SH-SY5Y (cell line): ENCODE measurements around the gene CAPN14.

Source experiments
- GATA2 ChIP-seq: IDR thresholded peaks from 2 replicates; pipeline ENCODE4 v1.6.1; 2011; ENCODE audit warnings: mild to moderate bottlenecking, low read depth, low read length
- GATA3 ChIP-seq: IDR thresholded peaks from 2 replicates; pipeline ENCODE4 v1.6.1; 2011; ENCODE audit warnings: low read depth, mild to moderate bottlenecking, low read length, moderate library complexity

CAPN14 gene

DNA sequence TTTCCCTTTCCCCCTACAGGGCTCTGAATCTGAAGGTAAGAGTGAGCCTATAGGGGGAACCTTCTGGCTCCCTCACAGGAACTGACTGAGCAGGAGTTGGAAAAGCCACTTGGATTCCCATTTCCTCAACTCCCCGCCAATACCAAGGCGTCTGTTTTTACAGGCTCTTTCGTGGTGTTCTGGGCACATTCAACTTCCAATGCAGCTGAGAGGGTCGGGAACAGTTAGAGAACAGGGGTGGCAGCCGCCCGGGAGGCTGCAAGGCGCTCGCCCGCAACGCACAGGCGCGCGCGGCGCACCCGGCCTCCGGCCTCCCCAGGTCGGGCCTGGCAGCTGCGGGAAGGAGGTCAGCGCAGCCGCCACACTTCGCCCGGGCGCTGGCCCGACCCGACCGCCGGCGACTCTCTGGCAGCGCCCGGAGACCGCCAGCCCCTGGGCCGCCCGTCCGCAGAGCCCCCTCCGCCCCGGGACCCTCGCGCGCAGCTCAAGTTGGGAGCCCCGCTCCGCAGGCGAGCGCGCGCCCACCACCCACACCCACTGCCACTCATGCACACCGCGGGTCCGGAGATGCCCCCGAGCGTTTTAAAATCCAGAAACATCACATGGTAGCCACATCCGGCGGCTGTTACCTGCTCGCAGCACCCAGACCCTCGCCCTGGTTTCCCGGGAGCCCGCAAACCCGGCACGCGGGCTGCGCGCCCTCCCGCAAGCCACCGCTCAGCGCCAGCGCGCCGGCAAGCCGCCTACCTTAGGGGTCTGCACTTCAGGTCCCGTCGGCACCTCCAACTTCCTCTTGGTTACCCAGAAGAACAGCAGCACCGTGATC is 79.9 kb downstream of the CAPN14 start:
- TF ChIP-seq GATA3: no peak
- TF ChIP-seq GATA2: no peak

- no peak for TF ChIP-seq GATA2
- no peak for TF ChIP-seq GATA3
These were observed 80.6 kb downstream of the CAPN14 start for GRCh38 chr2:31136732-31137131.

- TF ChIP-seq GATA3: no peak
- TF ChIP-seq GATA2: no peak
These were observed 81.3 kb downstream of the CAPN14 start for GRCh38 chr2:31136000-31136399.

DNA sequence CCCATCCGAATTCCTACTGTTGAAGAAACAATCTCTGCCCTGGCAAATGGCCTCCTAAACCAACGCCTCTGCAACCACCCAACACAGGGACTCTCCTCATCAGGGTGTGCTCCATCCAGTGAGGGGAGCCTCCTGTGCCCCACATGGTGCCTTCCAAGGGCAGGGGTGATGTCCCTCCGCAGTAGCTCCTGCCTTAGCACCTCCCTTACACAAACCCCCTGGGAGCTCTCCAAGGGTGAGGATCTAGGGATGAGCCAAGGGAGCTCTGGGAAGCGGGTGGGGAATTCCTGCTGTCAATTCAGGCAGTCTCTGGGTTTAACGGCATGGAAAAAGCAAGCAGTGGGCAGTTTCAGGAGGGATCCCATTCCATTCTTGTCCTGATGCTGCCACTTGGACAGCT is 82.8 kb downstream of the CAPN14 start:
- TF ChIP-seq GATA3 (no peak), GATA2 (no peak)

- TF ChIP-seq GATA2 (no peak), GATA3 (no peak)
These were observed 84.5 kb downstream of the CAPN14 start for GRCh38 chr2:31132786-31133185.

DNA sequence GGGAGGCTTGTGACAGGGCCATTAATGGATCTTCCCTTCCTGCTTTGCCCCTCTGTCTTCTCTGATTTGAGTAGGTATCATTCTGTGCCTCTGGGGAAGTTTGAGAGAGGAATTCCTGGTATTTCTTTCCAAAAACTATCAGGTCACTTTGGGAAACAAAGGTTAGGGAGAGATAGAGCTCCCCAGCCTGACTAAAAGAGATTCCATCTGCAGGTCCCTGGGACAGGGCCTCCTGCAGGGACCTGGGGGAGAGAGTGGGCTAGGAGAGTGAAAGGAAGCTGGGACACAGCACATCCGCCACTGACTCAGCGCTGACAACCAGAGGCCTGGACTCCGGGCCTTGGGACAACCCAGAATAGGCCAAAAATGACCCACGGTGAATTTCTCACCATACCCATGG is 85.4 kb downstream of the CAPN14 start:
- no peak for TF ChIP-seq GATA2

DNA sequence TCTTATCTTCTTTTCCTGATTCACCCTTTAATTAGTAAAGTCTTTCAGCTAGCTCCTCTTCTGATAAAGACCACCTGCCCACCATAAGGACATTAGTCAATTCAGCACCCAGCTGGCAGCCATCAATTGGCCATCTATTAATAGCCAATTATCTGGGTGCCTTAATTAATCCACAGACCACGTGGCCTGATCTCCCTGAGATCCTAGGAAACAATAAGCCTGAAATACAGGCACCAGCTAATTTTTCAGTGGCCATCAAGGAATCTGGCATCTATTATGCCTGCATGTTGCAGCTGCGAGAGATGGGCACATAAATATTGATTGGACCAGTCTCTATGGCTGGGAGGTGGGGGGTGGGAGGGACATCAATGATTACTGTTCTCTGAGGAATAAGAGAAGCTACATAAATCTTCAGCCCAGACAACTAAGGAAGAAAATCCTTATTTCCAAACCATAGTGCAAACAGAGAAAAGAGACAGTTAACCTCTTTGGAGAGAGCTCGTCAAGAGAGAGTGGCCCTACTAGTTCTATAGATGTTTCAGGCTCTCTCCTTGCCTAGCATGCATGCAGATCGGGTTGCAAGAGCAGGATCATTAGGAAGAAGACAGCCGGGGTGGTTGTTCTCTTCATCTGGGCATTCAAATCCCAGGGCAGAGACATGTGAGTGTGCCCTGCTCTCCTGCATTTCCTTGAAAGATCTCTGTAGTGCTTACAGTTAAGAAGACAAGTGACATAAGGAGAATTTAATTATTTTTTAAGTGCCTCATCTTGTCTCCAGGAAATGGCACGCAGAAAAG is 87.7 kb downstream of the CAPN14 start:
- TF ChIP-seq GATA2: no peak
- no peak for TF ChIP-seq GATA3

DNA sequence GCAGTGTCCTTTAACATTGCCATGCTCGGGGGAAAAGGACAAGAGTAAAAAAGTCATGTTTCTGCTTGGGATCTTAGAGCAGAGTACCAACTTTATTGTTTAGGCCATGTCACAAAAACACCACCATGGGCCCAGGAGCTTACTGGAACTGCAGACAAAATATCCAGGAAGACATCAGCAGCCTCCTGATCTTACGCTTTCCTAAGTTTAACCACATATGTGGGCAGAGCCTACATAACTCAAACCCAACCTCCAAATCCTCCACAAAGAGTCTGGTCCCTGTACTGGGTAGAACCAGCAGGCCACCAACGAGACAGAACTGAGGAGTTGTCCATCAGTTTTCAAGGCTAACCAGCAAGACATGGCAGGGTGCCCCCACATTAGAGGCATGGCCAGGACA is 89.4 kb downstream of the CAPN14 start:
- TF ChIP-seq GATA2: no peak
- TF ChIP-seq GATA3: no peak

DNA sequence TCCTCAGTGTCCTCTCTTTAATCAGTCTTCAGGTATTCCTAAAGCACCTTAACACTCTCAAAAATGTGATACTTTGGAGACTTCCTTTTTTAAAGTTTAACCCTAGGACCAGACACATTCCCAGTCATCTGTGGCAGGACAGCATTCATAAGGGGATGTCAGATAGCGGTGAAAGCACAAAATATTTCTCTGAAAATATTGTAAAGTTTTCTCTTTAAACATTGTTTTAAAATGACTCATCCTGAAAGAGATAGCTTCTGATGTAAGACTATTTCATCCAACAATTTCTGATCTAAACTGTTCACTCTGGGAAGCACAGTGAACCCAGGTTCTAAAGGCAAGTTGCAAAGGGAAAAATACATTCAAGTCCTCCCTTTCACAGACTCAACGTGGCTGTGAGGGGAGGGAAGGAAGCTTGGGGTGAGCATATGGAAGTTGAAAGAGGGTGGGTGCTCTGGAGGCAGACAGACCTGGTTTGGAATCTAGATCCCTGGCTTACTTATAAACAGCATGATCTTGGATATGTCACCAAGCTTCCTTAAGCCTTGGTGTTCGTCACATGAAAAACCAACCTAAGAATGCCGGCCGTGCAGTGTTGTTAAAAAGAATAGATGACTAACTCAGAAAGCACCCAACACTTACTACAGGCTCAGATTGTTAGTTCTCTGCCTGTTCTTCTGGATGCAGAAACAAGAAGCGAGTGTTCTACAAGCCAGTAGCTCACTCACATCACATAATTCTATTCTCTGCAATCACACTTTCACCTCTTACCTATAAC is 91.2 kb downstream of the CAPN14 start:
- TF ChIP-seq GATA2 (no peak), GATA3 (no peak)

GRCh38 chr2:31124904-31125303 is 92.4 kb downstream of the CAPN14 start:
- TF ChIP-seq GATA2 (no peak), GATA3 (no peak)
